ENCODE results near the gene EBF4. TPM values are rescaled to one million over a fixed set of nuclear protein-coding genes. Genes with fewer than 3 reads are reported as not detected.
"Not testable (repeated sequence)": the region's sequence is repeated elsewhere in the genome, so short reads cannot be mapped to it uniquely, and the experiment has no call there.

The EBF4 gene
- polyA plus RNA-seq, 3 donors: 4.3 to 7.0 (median 4.7) TPM

DNA sequence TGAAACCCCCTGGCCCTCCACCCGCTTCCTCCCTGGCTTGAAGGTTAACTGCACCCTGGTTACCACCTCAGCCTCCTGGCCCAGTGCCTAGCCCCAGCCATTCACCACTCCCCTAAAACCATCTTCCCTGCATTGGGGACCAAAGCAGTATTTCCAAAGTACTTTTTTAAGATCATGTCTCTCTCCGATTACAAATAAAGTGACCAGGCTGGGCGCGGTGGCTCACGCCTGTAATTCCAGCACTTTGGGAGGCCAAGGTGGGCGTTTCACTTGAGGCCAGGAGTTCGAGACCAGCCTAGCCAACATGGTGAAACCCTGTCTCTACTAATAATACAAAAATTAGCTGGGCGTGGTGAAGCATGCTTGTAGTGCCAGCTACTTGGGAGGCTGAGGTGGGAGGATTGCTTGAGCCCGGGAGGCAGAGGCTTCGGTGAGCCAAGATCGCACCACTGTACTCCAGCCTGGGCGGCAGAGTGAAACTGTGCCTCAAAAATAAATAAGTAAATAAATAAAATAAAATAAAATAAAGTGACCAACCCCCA, 3.5 kb downstream of the EBF4 start:
- 94 to 95% (median 95%) methylated on average over 12 of the region's 12 CpGs for WGBS, 3 donors

DNA sequence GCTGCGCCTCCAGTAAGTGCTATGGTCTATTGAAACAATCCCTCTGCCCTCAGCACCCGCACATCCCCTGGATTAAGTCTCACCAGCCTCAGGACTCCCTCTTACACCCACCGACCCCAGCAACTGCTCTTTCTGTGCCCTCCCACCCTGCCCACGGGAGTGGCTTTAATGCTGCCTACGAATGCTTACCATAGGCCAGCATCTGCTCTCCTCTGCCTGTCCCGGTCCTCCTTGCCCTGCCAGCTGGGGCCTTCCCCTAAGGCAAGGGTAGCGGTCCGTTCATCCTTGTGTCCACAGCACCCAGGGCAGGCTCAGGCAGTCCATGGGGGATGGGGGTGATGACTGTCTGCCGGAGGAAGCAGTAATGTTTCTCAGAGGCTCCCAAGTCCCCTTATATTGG, 4.1 kb downstream of the EBF4 start:
- 88 to 94% (median 91%) methylated on average over 9 of the region's 9 CpGs for WGBS, 3 donors

More for the DNA sequence above, 3.5 kb downstream of the EBF4 start:
- H3K27ac ChIP-seq (ENCODE audit: low read depth, low read length): not testable (repeated sequence)

DNA sequence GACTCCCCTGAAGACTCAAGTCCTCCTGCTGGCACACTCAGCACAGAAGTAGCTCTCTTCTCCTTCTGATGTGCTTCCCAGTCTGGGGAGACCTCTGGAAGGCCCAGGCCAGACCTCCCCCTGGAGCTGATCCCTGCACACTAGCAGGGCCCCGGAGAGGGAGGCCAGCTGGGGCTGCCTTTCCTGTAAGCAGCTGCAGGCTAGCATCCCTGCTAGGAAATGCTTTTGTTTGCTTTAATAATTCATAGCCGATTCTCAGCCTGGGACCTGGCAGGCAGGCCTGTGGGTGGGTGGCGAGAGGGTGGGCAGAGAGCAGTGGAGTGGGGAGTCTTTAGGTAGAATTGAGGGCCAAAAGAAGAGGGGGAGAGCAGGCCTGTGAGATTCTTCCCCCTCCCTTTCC, 5.2 kb downstream of the EBF4 start:
- H3K27ac ChIP-seq (ENCODE audit: low read depth, low read length): no peak overlapping the region
- 54 to 61% (median 59%) methylated on average over 3 of the region's 3 CpGs for WGBS, 3 donors

More for the DNA sequence above, 4.1 kb downstream of the EBF4 start:
- no peak overlapping the region for H3K27ac ChIP-seq (ENCODE audit: low read depth, low read length)

DNA sequence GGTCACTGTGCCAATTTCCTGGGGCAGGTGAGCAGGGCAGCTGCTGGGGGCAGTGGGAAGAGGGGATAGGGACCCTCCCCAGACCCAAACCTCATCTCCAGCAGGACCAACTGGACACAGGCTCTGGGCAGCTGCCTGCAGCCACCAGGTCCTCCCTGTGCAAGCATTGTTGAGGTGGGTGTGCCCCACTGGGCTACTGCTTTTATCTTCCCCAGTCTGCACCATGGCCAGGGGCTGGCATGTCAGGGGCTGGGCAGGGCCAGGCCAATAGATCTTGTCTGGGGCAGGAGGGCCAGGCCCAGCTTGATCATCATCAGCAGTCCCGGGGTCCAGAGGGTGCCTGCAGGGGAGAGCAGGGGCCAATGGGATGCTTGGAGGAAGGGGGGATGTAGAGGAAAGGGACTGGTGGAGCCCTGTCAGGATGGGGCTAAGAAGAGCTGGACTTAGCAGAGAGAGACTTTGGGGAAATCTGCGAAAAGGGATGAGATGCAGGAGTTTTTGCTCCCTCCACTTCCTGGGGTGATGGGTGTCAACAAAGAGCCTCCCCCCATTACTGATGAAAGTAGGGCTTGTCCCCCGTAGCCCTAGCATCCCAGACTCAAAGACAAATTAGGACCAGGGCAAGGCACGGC, 5.7 kb downstream of the EBF4 start:
- 62 to 92% (median 74%) methylated on average over 4 of the region's 4 CpGs for WGBS, 3 donors
- H3K27ac ChIP-seq (ENCODE audit: low read depth, low read length): no peak overlapping the region

DNA sequence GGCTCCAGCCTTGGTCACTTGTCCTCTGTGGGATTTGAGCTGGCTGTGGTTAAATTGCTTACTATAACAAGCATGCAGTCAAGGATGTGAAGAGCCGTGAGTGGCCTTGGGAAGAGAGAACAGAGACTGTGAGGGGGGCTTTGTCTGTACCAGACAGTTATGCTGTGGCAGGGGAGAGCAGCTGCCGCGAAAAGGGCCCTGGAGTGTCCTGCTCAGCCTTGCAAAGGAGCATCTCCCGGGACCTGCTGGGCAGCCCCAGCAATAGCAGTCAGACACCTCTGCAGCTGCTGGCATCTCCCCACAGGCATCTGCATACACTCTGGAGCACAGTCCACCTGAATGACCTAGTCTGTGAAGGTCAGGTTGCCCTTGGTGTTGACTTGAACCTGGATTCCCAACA, 6.3 kb downstream of the EBF4 start:
- no peak overlapping the region for H3K27ac ChIP-seq (ENCODE audit: low read depth, low read length)
- 84 to 85% (median 84%) methylated on average over 4 of the region's 4 CpGs for WGBS, 3 donors

DNA sequence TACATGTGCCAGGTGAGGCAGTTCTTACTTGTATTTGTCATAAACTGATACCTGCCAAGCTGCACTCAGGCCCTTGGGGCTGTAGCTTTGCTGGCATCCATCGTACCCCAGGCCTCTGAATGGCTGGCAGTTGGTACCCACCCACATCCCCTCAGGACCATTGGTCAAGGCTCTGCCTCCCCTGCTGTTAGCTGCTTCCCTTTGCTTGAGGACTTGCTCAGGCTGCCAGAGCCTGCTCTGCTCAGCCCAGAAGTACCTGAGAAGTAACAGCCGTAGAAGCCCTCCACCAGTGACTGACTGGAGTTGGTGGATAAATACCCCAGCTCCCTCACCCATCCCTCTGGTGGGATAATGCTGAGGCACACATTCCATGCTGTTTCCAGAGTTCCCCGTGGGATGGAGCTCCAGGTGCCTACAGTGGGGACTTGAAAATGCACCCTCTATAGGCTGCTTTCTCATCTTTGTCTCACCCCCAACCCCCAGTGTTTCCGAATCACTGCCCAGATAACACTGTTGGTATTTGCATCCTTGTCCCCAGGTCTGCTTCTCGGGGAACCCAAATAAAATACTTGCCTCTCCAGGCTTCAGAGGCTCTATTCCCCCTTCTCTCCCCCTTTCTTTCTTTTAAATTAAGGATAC, 7.3 kb downstream of the EBF4 start:
- no peak overlapping the region for H3K27ac ChIP-seq (ENCODE audit: low read depth, low read length)
- 77 to 90% (median 80%) methylated on average over 5 of the region's 5 CpGs for WGBS, 3 donors

DNA sequence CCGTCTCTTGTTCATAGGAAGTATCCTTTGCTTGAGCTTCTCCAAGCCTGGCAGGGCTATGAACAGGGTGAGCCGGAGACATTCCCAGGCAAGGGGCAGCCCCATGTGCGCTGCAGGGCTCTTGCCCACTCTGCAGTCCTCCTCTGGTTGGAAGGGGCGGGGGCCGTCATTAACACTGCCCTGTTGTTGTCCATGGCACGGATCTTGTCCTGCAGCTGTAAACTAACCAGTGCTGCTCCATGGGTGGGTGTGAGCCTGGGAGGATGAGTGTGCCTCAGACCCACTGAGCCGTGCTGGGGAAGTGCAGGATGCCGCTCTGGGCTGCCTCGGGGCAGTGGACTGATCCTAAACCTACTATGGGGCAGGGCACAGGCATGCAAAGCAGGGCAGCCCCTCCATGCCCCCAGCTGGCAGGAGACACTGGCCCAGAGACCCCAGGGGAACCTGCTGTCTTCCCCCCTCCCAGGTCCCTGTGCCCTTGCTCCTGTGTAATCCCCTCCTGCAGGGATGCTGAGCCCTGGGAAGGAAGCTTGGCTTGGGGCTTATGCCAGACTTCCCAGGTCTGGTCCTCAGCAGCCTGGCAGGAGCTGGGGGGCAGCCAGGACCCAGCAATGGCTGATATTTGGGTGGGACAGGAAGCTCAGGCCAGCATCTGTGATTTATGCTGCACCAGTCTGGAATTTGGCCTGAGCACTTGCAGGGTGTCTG, 8.5 kb downstream of the EBF4 start:
- WGBS, 3 donors: 64 to 72% (median 69%) methylated on average over 9 of the region's 9 CpGs
- no peak overlapping the region for H3K27ac ChIP-seq (ENCODE audit: low read depth, low read length)

DNA sequence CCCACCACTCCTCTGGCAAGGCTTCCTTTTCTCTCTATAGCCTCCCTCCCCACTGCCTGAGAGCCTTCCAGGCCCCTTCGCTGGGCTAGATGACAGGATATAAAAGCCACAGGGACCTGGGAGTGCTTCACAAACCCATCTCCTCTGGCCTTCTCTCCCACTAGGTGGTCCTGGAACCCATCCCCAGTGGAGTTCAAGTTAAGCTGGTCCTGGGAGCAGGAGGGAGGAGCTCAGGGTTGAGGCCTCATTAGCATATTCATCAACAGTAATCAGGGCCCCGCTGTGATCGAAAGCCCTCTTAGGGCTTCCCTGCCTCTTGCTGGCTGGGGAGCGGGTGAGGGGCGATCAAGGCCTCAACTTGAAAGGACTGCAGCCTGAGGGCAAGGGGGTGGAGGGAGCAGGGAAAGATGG, 9.1 kb downstream of the EBF4 start:
- no peak overlapping the region for H3K27ac ChIP-seq (ENCODE audit: low read depth, low read length)
- 64 to 79% (median 79%) methylated on average over 5 of the region's 5 CpGs for WGBS, 3 donors

DNA sequence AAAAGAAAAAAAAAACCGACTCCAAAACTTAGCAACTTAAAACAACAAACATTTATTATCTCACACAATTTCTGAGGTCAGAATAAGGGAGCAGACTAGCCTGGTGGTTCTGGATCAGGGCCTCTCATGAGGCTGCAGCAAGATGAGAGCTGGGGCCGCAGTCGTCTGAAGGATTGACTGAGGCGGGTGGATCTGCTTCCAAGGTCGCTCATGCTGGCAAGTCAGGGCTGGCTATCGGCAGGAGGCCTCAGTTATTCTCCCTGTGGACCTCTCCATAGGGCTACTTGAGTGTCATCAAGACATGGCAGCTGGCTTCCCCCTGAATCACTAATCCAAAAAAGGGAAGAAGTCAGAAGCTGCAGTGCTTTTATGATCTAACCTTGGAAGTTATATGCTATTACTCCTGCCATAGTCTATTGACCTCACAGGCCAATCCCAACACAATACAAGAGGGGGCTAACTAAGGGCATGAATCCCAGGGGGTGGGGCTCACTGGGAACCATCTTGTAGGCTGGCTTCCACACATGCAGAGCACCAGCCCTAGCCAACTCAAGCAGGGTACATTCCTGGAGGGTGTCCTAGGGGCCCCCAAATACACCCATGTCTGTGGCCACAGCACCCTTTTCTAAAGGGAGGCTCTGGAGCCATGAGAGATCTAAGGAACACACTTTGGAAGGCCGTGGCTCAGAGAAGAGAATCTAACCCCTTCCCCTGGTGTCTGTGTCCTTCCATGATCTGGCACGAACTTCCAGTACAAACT, 11.3 kb downstream of the EBF4 start:
- no peak overlapping the region for H3K27ac ChIP-seq (ENCODE audit: low read depth, low read length)
- 79 to 90% (median 86%) methylated on average over 8 of the region's 8 CpGs for WGBS, 3 donors

DNA sequence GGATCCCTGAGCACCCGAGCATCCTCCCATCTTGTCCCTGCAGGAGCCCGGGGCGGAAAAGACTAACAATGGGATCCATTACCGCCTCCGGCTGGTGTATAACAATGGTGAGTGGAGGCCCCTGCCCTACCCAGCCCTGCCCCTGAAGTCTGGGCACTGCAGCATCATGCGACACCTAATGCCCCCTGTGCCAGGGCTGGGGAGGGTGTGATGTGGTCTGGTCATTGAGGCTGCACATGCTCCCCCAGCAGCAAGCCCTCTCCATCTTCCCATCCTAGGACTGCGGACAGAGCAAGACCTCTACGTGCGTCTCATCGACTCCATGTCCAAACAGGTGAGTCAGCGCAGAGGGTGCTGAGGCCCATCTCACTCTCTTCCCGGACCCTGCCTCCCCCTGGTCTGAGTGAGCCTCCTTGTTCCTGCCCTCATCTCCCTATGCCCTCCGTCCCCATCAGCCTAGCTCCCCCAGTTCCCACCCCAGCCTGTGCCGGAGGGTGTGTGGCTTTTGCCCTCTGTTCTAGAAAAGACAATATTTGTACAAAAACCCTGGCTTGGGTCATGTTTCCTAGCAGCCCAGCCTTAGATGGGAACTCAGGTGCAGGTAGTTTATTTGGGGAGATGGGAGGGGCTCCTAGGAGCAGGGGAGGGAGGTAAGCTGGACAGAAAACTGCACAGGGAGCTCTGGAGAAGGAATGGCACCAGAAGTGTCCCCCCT, 13.5 kb downstream of the EBF4 start:
- H3K27ac ChIP-seq (ENCODE audit: low read depth, low read length): no peak overlapping the region
- WGBS, 3 donors: 80 to 90% (median 89%) methylated on average over 14 of the region's 14 CpGs

DNA sequence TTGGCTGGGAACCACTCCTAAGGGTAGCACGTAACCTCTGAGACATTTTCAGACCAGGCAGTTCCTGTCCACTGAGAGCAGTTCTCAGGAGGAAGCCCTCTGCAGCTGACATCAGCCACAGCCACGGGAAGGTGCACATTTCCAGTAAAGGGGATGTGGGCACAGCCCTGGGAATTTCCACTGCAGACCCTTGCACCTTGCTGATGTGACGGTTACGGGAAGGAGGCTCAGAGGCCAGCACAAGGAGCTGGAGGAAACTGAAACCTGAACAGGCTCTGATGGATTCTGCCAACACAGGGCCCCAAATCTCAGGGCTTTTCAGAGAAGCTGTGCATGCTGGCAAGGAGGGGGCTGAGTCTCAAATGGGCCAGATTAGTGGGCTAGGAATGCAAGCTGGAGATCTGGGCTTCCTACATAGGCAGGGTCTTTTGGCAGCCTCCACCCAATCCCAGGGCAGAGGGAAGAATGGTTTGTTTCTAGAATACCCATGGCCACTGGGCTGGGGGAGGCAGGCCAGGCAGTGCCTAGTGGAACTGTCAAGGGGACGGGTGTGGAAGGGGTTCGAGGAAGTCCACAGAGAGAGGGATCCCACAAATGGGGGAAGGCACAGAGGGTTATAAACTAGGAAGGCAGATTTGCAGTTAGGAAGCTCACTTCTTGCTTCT, 14.2 kb downstream of the EBF4 start:
- no peak overlapping the region for H3K27ac ChIP-seq (ENCODE audit: low read depth, low read length)
- 49 to 75% (median 55%) methylated on average over 6 of the region's 6 CpGs for WGBS, 3 donors

DNA sequence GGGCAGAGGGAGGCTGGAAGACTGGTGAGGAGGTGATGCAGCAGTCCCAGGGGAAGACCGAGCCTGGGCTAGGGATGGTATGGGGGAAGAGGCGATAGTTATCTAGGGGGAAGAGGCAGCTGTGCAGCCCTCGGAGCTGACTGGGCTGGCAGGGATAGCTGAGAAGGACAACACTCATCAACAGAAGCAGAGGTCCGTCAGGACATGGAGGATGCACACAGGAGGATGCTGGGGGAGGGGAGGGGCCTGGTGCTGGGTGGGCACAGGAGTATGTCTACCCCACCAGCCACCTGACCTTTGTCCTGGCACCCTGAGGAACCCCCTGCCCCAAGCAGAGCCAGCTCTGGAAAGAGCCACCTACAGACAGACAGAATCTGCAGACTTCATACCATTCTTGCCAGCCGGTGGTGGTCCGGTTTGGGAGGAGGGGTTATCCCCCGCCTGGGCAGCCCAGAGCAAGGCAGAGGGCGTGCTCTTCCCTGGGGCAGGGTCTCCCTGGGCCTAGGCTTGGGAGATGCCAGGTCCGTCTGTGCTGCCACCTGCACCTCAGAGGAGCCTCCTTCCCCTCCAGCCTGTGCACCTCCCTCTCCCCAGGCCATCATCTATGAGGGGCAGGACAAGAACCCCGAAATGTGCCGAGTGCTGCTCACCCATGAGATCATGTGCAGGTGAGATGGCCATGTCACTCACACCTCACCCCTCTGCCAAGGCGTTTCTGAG, 14.9 kb downstream of the EBF4 start:
- H3K27ac ChIP-seq (ENCODE audit: low read depth, low read length): no peak overlapping the region
- WGBS, 3 donors: 69 to 83% (median 82%) methylated on average over 12 of the region's 12 CpGs

DNA sequence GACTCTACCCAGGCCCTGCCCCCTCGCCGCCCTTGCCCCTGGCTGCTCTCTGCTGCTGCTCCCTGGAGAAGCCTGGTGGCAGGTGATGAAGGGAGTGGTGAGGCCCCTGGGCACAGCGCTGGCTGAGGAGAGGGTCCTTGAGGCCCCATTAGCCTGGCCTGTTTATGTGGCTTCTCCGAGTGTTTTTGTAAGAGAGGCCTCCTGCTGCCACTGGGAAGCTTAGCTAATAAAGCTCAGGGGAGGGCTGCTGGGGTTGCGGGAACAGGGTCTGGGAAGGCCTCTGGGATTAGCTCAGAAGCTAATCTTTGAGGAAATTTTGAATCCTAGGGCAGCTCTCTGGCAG, 15.5 kb downstream of the EBF4 start:
- WGBS, 3 donors: 82 to 89% (median 86%) methylated on average over 5 of the region's 5 CpGs
- H3K27ac ChIP-seq (ENCODE audit: low read depth, low read length): no peak overlapping the region

DNA sequence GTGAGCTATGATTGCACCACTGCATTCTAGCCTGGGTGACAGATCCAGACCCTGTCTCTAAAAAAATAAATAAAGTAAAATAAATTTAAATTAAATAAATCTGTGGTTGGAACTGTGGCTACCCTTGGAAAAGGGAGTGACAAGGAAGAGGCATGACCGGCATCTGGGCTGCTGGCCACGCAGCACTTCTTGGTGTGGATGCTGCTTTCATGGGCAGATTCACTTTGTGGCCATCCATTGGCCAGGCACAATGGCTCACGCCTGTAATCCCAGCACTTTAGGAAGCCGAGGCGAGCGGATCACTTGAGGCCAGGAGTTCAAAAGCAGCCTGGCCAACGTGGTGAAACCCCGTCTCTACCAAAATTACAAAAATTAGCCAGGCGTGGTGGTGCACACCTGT, 16.1 kb downstream of the EBF4 start:
- 83 to 89% (median 83%) methylated on average over 9 of the region's 9 CpGs for WGBS, 3 donors
- H3K27ac ChIP-seq (ENCODE audit: low read depth, low read length): no peak overlapping the region

DNA sequence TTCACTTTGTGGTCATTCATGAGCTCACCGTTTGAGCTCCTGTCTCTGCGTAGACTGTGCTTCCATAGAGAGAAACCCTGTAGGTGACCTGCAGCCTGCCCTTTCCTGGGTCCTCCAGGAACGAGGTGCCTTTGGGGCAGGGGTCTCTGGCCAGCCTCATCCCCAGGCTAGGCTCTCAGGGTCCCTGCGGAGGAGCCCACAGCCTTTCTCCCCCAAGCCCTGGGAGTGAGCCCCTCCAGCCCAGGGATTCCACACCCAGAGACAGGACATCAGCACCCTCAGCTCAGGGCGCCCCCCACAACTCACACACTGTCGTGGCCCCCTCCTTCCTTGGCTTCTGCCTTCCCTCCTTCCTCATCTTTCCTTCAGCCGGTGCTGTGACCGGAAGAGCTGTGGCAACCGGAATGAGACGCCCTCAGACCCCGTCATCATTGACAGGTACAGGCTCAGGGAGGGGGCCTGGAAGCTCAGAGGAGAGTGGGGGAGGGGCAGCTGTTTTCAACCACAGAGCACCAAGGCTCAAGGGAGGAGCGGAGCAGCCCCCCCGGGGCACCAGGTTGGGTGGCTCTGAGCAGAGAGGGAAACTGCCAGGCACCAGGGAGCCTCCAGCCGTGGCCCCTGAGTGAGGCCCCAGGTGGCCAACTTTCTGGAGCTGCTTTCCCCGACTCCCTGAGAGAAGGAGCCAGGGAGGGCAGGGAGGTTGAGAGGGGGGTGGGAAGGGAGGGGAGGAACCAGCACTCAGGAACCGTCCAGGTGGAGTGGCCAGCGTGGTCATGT, 16.8 kb downstream of the EBF4 start:
- H3K27ac ChIP-seq (ENCODE audit: low read depth, low read length): no peak overlapping the region
- WGBS, 3 donors: 51 to 70% (median 66%) methylated on average over 17 of the region's 17 CpGs

DNA sequence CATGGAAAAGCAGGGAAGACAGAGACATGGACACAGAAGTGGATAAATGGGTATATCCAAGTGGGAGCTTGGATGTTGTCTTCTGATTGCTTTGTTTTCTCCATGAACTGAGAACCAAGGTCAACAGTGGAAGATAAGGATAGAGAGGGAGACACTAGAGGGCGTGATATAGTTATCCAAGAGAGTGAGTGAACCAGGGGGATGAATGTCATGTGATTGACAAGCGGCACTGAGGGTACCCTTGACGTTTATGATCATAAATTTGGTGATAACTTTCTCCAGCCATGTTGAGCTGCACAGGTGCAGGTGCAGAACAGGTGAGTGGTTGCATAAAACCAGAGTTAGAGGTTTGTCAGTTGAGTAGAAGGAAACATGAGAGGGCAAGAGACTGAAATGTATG, 20.7 kb downstream of the EBF4 start:
- H3K27ac ChIP-seq (ENCODE audit: low read depth, low read length): no peak overlapping the region
- WGBS, 3 donors: 11 to 32% (median 24%) methylated on average over 3 of the region's 3 CpGs

Measured in adipose tissue (tissue), 3 donors.